H1 (cell line): ENCODE results near the gene LRRC74B. TPM values are rescaled to one million over a fixed set of nuclear protein-coding genes. Genes with fewer than 3 reads are reported as not detected.

Source experiments
- CTCF ChIA-PET: fragments of 300-600 bp; sonication (Branson Sonifier 250); formaldehyde crosslinking; loops from one replicate; lab custom pipeline; 2021; ENCODE audit not compliant: partially characterized antibody; lab: Charles Lee
- POLR2A ChIA-PET: fragments of 300-600 bp; sonication (Branson Sonifier 250); formaldehyde crosslinking; loops from one replicate; lab custom pipeline; 2021; ENCODE audit warnings: inconsistent platforms; ENCODE audit not compliant: partially characterized antibody; lab: Charles Lee
- DNase-seq, 2 experiments: peaks; one replicate each; pipeline versions ENCODE4 v3.0.0 to v3.0.0-alpha.2; 2010 to 2022; ENCODE audit warnings: low spot score in 2 of 2, low read depth in 1 of 2, mixed read lengths in 1 of 2
- FAIRE-seq: peaks from 2 replicates; lab custom pipeline; 2011; peaks lifted over from hg19 to GRCh38; lab: Jason Lieb, UNC
- H2AFZ ChIP-seq: 2 replicates; pipeline ENCODE4 v1.8.1; 2012; ENCODE audit warnings: low read length, inconsistent platforms
- H2AK5ac ChIP-seq: 2 replicates; pipeline ENCODE4 v1.6.1; 2013; ENCODE audit warnings: low read depth, low read length
- H2BK120ac ChIP-seq: replicated peaks from 2 replicates; pipeline ENCODE3; 2013; ENCODE audit warnings: low read depth, low read length, inconsistent platforms
- H2BK12ac ChIP-seq: 2 replicates; pipeline ENCODE4 v1.6.1; 2013; ENCODE audit warnings: low read depth, low read length
- H2BK15ac ChIP-seq: 2 replicates; pipeline ENCODE4 v1.6.1; 2013; ENCODE audit warnings: low read length
- H2BK20ac ChIP-seq: 2 replicates; pipeline ENCODE4 v1.6.1; 2013; ENCODE audit warnings: low read length
- H2BK5ac ChIP-seq: 2 replicates; pipeline ENCODE4 v1.6.1; 2013; ENCODE audit warnings: low read depth, low read length
- H3K14ac ChIP-seq: 2 replicates; pipeline ENCODE4 v1.6.1; 2013; ENCODE audit warnings: inconsistent platforms; ENCODE audit not compliant: insufficient read length
- H3K18ac ChIP-seq: 2 replicates; pipeline ENCODE4 v1.6.1; 2013; ENCODE audit warnings: low read length; ENCODE audit errors: extremely low read depth
- H3K23ac ChIP-seq: 2 replicates; pipeline ENCODE4 v1.6.1; 2013; ENCODE audit warnings: inconsistent platforms; ENCODE audit not compliant: insufficient read length
- H3K23me2 ChIP-seq: 2 replicates; pipeline ENCODE4 v1.6.1; 2013; ENCODE audit warnings: low read depth, low read length
- H3K27ac ChIP-seq: 2 replicates; pipeline ENCODE4 v1.6.1; 2011; ENCODE audit warnings: low read depth, low read length, inconsistent platforms
- H3K27me3 ChIP-seq, 4 experiments: replicated peaks in 1 of 4; 1 replicate in 1 of 4; 2 replicates in 3 of 4; pipeline versions ENCODE4 v1.6.1 to v1.8.1; 2011 to 2013; ENCODE audit warnings: low read length in 3 of 4, mild to moderate bottlenecking in 3 of 4, inconsistent platforms in 2 of 4, mixed read lengths in 2 of 4, moderate library complexity in 1 of 4; ENCODE audit not compliant: control insufficient read depth in 3 of 4, insufficient read depth in 3 of 4; ENCODE audit errors: extremely low read depth in 1 of 4
- H3K36me3 ChIP-seq, 4 experiments: 2 replicates each; pipeline versions ENCODE4 v1.6.1 to v1.8.1; 2011 to 2013; ENCODE audit warnings: mild to moderate bottlenecking in 4 of 4, low read length in 3 of 4, moderate library complexity in 2 of 4, control low read depth in 1 of 4, inconsistent platforms in 1 of 4; ENCODE audit not compliant: insufficient read depth in 4 of 4, control insufficient read depth in 2 of 4
- H3K4ac ChIP-seq: replicated peaks from 2 replicates; pipeline ENCODE3; 2013; ENCODE audit warnings: low read length, low read depth, mixed read lengths, inconsistent platforms; ENCODE audit not compliant: insufficient read length
- H3K4me1 ChIP-seq, 4 experiments: replicated peaks in 1 of 4; 1 replicate in 1 of 4; 2 replicates in 3 of 4; pipeline versions ENCODE4 v1.6.1 to v1.8.1; 2011 to 2013; ENCODE audit warnings: low read length in 3 of 4, inconsistent platforms in 2 of 4, mixed read lengths in 1 of 4; ENCODE audit not compliant: insufficient read depth in 4 of 4, control insufficient read depth in 3 of 4
- H3K4me2 ChIP-seq, 2 experiments: 2 replicates each; pipeline versions ENCODE4 v1.6.1 to v1.8.1; 2011 to 2013; ENCODE audit warnings: low read depth in 2 of 2, low read length in 2 of 2, control low read depth in 1 of 2, inconsistent platforms in 1 of 2, mild to moderate bottlenecking in 1 of 2; ENCODE audit not compliant: insufficient read depth in 1 of 2
- H3K4me3 ChIP-seq, 4 experiments: fragments of 200-600, 300-600 bp in 1 of 4; sonication (generic), shearing (Covaris generic), sonication (Bioruptor Twin) in 1 of 4; 2 replicates each; pipeline versions ENCODE4 v1.5.1 to v1.8.1; 2011 to 2016; ENCODE audit warnings: low read length in 4 of 4, low read depth in 3 of 4, control low read depth in 2 of 4, inconsistent platforms in 2 of 4, mild to moderate bottlenecking in 2 of 4, mixed read lengths in 1 of 4, moderate library complexity in 1 of 4; ENCODE audit not compliant: insufficient read depth in 2 of 4; ENCODE audit errors: extremely low read depth in 1 of 4
- H3K56ac ChIP-seq: replicated peaks from 2 replicates; pipeline ENCODE3; 2013; ENCODE audit warnings: low read depth, mild to moderate bottlenecking, mixed read lengths, low read length, inconsistent platforms; ENCODE audit not compliant: insufficient read length
- H3K79me1 ChIP-seq: 2 replicates; pipeline ENCODE4 v1.6.1; 2013; ENCODE audit warnings: low read depth, low read length, control low read depth
- H3K79me2 ChIP-seq, 2 experiments: 2 replicates each; pipeline versions ENCODE4 v1.6.1 to v1.8.1; 2012 to 2013; ENCODE audit warnings: low read length in 2 of 2, mild to moderate bottlenecking in 2 of 2, inconsistent platforms in 1 of 2; ENCODE audit not compliant: insufficient read depth in 2 of 2, control insufficient read depth in 1 of 2
- H3K9ac ChIP-seq, 4 experiments: replicated peaks in 1 of 4; 1 replicate in 1 of 4; 2 replicates in 3 of 4; pipeline versions ENCODE4 v1.6.1 to v1.8.1; 2011 to 2013; ENCODE audit warnings: low read depth in 3 of 4, low read length in 3 of 4, control low read depth in 2 of 4, mild to moderate bottlenecking in 2 of 4, moderate library complexity in 2 of 4, inconsistent platforms in 1 of 4; ENCODE audit errors: extremely low read depth in 1 of 4
- H3K9me3 ChIP-seq, 2 experiments: 2 replicates each; pipeline versions ENCODE4 v1.6.1 to v1.8.1; 2012 to 2013; ENCODE audit warnings: mild to moderate bottlenecking in 2 of 2, moderate library complexity in 2 of 2, control low read depth in 1 of 2, inconsistent platforms in 1 of 2, low read depth in 1 of 2, low read length in 1 of 2, mixed read lengths in 1 of 2; ENCODE audit not compliant: insufficient read depth in 2 of 2
- H4K20me1 ChIP-seq, 2 experiments: replicated peaks in 1 of 2; 2 replicates each; pipeline versions ENCODE3 to v1.8.1; 2011 to 2013; ENCODE audit warnings: inconsistent platforms in 2 of 2, low read length in 2 of 2, mild to moderate bottlenecking in 1 of 2; ENCODE audit not compliant: insufficient read depth in 2 of 2, control insufficient read depth in 1 of 2
- H4K5ac ChIP-seq: 2 replicates; pipeline ENCODE4 v1.6.1; 2013; ENCODE audit warnings: low read length, low read depth, mixed read lengths, inconsistent platforms; ENCODE audit not compliant: insufficient read length
- H4K8ac ChIP-seq: 2 replicates; pipeline ENCODE4 v1.8.0; 2013; ENCODE audit warnings: mild to moderate bottlenecking, moderate library complexity, low read length, inconsistent platforms; ENCODE audit not compliant: insufficient read depth; ENCODE audit errors: extremely low read depth
- H4K91ac ChIP-seq: replicated peaks from 2 replicates; pipeline ENCODE3; 2013; ENCODE audit warnings: low read length, mixed read lengths, inconsistent platforms; ENCODE audit not compliant: insufficient read length
- CHD2 ChIP-seq: IDR thresholded peaks from 2 replicates; pipeline ENCODE4 v1.6.1; 2012; ENCODE audit warnings: low read length, improper control_type of control experiment
- NRF1 ChIP-seq: IDR thresholded peaks from 2 replicates; pipeline ENCODE4 v1.6.1; 2011; ENCODE audit warnings: mild to moderate bottlenecking, low read depth, low read length, improper control_type of control experiment
- RBBP5 ChIP-seq: IDR thresholded peaks from 2 replicates; pipeline ENCODE4 v1.7.1; 2012; ENCODE audit warnings: low read depth, mild to moderate bottlenecking, inconsistent platforms, low read length, moderate library complexity, borderline replicate concordance
- SIRT6 ChIP-seq: IDR thresholded peaks from one replicate; pipeline ENCODE4 v1.7.1; 2012; ENCODE audit warnings: low read length, inconsistent platforms
- SP2 ChIP-seq: IDR thresholded peaks from 2 replicates; pipeline ENCODE4 v1.6.1; 2012; ENCODE audit warnings: mild to moderate bottlenecking, low read length, inconsistent platforms
- USF2 ChIP-seq: IDR thresholded peaks from 2 replicates; pipeline ENCODE4 v1.6.1; 2011; ENCODE audit warnings: low read length, improper control_type of control experiment
- WGBS, 2 experiments: shearing (Covaris generic) in 1 of 2; methylation state at CpG; one replicate each; pipeline versions ENCODE4 v1.1.6 to v1.1.7; 2013 to 2015; ENCODE audit warnings: low lambda C conversion rate in 2 of 2, mixed read lengths in 2 of 2, inconsistent platforms in 1 of 2, low coverage in 1 of 2, missing lambda C conversion rate in 1 of 2; ENCODE audit not compliant: insufficient replicate concordance in 2 of 2, insufficient coverage in 1 of 2, insufficient read length in 1 of 2; ENCODE audit errors: extremely low coverage in 1 of 2, missing lambda C conversion rate in 1 of 2; 5-methylcytosine and 5-hydroxymethylcytosine counted together
- polyA plus RNA-seq, 7 experiments: library from polyadenylated mRNA; depleted of rRNA in 3 of 7; stranded (reverse) in 5 of 7; unstranded in 2 of 7; fragments of >200 nt in 5 of 7; fragments of 200-250 nt in 2 of 7; gene quantifications; 1 replicate in 5 of 7; 2 replicates in 1 of 7; 4 replicates in 1 of 7; pipeline versions ENCODE4 v1.2.1 to v1.2.3, GENCODE V29; 2011 to 2013; ENCODE audit warnings: missing spikeins in 2 of 7, mixed read lengths in 2 of 7
- total RNA-seq: library from RNA; stranded (reverse); fragmentation: NEBNext Ultra II Directional; extraction: Animal tissue kit (Norgen Biotek cat#: 25700); gene quantifications from 2 replicates; pipeline ENCODE4 v1.2.1, GENCODE V29; 2021

The LRRC74B gene
- total and polyA plus RNA-seq, 2 of the 8 experiments (the other 6 are each of a cell fraction or from before 2014, with no cell fraction given), result not detected

DNA sequence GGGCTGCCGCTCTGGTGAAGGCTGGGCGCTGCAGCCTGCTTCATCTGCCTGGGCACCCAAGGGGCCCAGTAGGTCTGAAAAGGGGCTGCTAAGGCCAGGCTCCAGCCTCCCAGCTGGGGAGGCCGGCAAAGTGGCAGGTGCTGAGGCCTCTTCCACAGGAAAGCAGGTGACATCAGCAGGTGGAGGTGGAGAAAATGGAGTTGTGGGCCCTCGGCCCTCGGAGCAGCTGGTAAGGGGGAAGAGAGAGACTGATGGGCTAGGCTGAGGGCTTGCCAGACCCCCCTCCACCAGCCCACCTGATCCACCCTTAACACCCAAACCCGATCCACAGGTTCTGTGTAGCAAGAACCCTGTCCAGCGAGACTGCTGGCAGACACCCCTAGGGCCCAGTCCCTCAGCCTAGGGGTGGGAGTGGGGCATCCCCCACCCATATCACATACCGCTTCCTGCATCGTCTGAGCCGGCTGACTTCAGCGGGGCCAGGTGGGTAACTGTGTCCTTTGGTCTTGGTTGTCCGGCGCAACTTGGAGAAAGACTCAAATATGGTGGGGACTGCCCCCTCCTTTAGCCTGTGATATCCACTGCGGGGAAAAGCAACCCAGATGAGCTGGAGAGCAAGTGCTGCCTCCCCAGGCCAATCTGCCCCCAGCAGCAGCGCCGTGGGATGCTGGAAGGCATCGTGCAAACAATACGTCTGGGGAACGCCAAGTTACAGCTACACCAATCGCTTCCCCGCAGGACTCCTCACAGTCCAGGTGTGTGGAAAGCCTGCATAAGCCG lies 45.3 kb upstream of the LRRC74B start:
- H2BK12ac ChIP-seq, result no peak overlapping the region
- no peaks in the 10 kb centered on the region for H3K27me3 ChIP-seq
- H2BK20ac ChIP-seq, result no peak overlapping the region
- peaks cover 0 to 12% (median 8%) of the 10 kb centered on the region in 4 experiments; a peak in 5 of 7 replicates for H3K4me1 ChIP-seq
- H2AFZ ChIP-seq, result no peak overlapping the region
- no peak overlapping the region for H3K56ac ChIP-seq
- H2AK5ac ChIP-seq, result no peak overlapping the region
- H2BK15ac ChIP-seq, result no peak overlapping the region
- H2BK120ac ChIP-seq, result no peak overlapping the region
- H3K18ac ChIP-seq, result no peak overlapping the region
- CTCF ChIA-PET, result interaction anchor here (0.6 to 3.0 kb wide), 7 partner anchors 10 to 46 kb away, joined by 3 to 13 read pairs (median 3); partner anchors contain the start of genes AIFM3 and LZTR1
- H2BK5ac ChIP-seq, result no peak overlapping the region
- H3K9ac ChIP-seq, result peak overlapping the region in 2 of 4 experiments; percentile 79 to 84; a peak in 3 of 7 replicates
- no peaks in the 10 kb centered on the region; a peak in 1 of 4 replicates for H3K79me2 ChIP-seq
- H3K23me2 ChIP-seq, result peaks cover 12% of the 10 kb centered on the region; the same call in 1 of the 2 replicates
- no peaks in the 10 kb centered on the region for H3K9me3 ChIP-seq
- H3K4me2 ChIP-seq, result peak overlapping the region; percentile 73 to 82
- FAIRE-seq, result no peak
- no peak overlapping the region for H3K4ac ChIP-seq
- H3K14ac ChIP-seq, result no peak overlapping the region
- peaks cover 6 to 12% of the 10 kb centered on the region in 2 experiments for H4K20me1 ChIP-seq
- TF ChIP-seq USF2 (no peak), SP2 (no peak), RBBP5 (no peak), NRF1 (no peak), SIRT6 (no peak), CHD2 (no peak)
- DNase-seq, result no peak
- peaks cover 2 to 7% (median 4%) of the 10 kb centered on the region in 4 experiments; a peak in 5 of 8 replicates for H3K36me3 ChIP-seq
- no peak overlapping the region for H4K91ac ChIP-seq
- peak overlapping the region; percentile 85 for H4K8ac ChIP-seq
- WGBS, 2 experiments, result 90% methylated on average over 18 of the region's 22 CpGs; no CpG with 5 or more reads in 1 of the 2 experiments
- POLR2A ChIA-PET, result interaction anchor here (0.9 to 5.5 kb wide), 8 partner anchors 10 to 115 kb away, joined by 3 to 45 read pairs (median 4); partner anchors contain the start of gene LZTR1
- H3K4me3 ChIP-seq, result peak overlapping the region in 3 of 4 experiments; percentile 82 to 99 (median 84); a peak in 7 of 8 replicates
- H3K23ac ChIP-seq, result no peak overlapping the region
- peaks cover 2% of the 10 kb centered on the region; the same call in 1 of the 2 replicates for H3K79me1 ChIP-seq
- H3K27ac ChIP-seq, result no peak overlapping the region
- no peak overlapping the region for H4K5ac ChIP-seq
